ENCODE measurements around the gene G3BP1.

G3BP1 gene

DNA sequence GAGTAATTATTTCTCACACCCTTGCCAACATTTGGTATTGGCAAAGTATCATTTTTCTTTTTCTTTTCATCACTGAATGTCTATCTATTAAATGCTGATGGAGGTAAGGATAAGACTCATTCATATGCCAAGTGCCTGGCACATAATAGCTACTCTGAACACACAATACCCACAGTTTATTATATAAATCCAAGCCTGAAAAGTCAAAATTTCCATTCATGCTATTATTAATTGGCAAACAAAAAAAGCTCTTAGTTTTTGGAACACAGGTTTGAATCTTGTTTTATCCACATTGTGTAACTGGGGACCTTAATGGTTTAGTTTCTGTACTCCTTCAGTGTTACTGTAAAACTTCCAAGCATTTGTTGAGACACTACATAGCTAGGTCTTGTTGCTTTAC, 7.0 kb upstream of the G3BP1 start:
- Histone ChIP-seq H4K20me1 (ENCODE audit: control insufficient read depth, insufficient read depth, low read depth, low read length) (no peaks in the 10 kb centered on the region), H3K36me3 (ENCODE audit: control insufficient read depth, low read length) (no peaks in the 10 kb centered on the region), H3K79me2 (ENCODE audit: control insufficient read depth, low read length) (peaks cover 6% of the 10 kb centered on the region), H3F3A (ENCODE audit: control insufficient read depth, insufficient read depth) (0 out of 2 replicates have a peak, but pooled peaks cover 3% of the 10 kb centered on the region), H3K4me3 (ENCODE audit: low read length) (no peak overlapping the region), H3K9me3 (ENCODE audit: control insufficient read depth, insufficient read depth, low read length) (no peaks in the 10 kb centered on the region), H3K27me3 (ENCODE audit: control insufficient read depth, low read length) (no peaks in the 10 kb centered on the region), H3K27ac (ENCODE audit: low read depth, low read length) (no peak overlapping the region), H3K4me1 (ENCODE audit: control insufficient read depth, low read length) (peaks cover 4% of the 10 kb centered on the region), H3K9me2 (replicated peaks; ENCODE audit: control insufficient read depth, low read length) (no peaks in the 10 kb centered on the region), H3K4me2 (ENCODE audit: low read length) (no peak overlapping the region)
- TF ChIP-seq, protein P1, sequence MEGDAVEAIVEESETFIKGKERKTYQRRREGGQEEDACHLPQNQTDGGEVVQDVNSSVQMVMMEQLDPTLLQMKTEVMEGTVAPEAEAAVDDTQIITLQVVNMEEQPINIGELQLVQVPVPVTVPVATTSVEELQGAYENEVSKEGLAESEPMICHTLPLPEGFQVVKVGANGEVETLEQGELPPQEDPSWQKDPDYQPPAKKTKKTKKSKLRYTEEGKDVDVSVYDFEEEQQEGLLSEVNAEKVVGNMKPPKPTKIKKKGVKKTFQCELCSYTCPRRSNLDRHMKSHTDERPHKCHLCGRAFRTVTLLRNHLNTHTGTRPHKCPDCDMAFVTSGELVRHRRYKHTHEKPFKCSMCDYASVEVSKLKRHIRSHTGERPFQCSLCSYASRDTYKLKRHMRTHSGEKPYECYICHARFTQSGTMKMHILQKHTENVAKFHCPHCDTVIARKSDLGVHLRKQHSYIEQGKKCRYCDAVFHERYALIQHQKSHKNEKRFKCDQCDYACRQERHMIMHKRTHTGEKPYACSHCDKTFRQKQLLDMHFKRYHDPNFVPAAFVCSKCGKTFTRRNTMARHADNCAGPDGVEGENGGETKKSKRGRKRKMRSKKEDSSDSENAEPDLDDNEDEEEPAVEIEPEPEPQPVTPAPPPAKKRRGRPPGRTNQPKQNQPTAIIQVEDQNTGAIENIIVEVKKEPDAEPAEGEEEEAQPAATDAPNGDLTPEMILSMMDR (IDR thresholded peaks at IDR 0.05; ENCODE audit: low read depth, low read length, poor library complexity, severe bottlenecking), result no peak

DNA sequence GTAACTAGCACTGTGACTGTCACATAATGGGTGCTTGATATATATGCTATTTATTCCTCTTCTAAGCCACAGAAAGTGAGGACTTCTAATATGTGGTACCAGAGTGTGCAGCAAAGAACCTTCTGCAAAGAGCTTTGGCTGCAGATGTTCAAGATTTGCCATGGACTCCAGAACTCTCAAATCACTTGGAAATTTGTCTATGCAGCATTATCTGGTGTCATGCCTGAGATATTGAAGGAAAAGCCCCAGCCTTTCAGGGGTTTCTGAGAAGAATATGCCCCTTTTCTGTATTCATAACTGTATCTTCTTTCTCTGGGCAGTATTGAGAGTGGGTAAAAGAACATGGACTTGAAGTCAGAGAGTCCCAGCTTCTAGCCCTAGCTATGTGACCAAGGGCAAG, 4.8 kb upstream of the G3BP1 start:
- no peaks in the 10 kb centered on the region for H3K9me3 ChIP-seq (ENCODE audit: control insufficient read depth, insufficient read depth, low read length)
- H3K9me2 ChIP-seq (replicated peaks; ENCODE audit: control insufficient read depth, low read length), result no peaks in the 10 kb centered on the region
- no peak overlapping the region for H3K27ac ChIP-seq (ENCODE audit: low read depth, low read length)
- no peak overlapping the region for H3K4me3 ChIP-seq (ENCODE audit: low read length)
- TF ChIP-seq, protein P1 (IDR thresholded peaks at IDR 0.05; ENCODE audit: low read depth, low read length, poor library complexity, severe bottlenecking), result no peak
- no peak for TF ChIP-seq EZH2phosphoT487 (IDR thresholded peaks at IDR 0.05; ENCODE audit: borderline replicate concordance, low read length)
- no peaks in the 10 kb centered on the region for H3K27me3 ChIP-seq (ENCODE audit: control insufficient read depth, low read length)
- H3K4me2 ChIP-seq (ENCODE audit: low read length), result no peak overlapping the region
- 0 out of 2 replicates have a peak, but pooled peaks cover 3% of the 10 kb centered on the region for H3F3A ChIP-seq (ENCODE audit: control insufficient read depth, insufficient read depth)
- no peaks in the 10 kb centered on the region for H4K20me1 ChIP-seq (ENCODE audit: control insufficient read depth, insufficient read depth, low read depth, low read length)
- H3K36me3 ChIP-seq (ENCODE audit: control insufficient read depth, low read length), result no peaks in the 10 kb centered on the region
- H3K79me2 ChIP-seq (ENCODE audit: control insufficient read depth, low read length), result peaks cover 17% of the 10 kb centered on the region
- H3K4me1 ChIP-seq (ENCODE audit: control insufficient read depth, low read length), result peaks cover 15% of the 10 kb centered on the region

DNA sequence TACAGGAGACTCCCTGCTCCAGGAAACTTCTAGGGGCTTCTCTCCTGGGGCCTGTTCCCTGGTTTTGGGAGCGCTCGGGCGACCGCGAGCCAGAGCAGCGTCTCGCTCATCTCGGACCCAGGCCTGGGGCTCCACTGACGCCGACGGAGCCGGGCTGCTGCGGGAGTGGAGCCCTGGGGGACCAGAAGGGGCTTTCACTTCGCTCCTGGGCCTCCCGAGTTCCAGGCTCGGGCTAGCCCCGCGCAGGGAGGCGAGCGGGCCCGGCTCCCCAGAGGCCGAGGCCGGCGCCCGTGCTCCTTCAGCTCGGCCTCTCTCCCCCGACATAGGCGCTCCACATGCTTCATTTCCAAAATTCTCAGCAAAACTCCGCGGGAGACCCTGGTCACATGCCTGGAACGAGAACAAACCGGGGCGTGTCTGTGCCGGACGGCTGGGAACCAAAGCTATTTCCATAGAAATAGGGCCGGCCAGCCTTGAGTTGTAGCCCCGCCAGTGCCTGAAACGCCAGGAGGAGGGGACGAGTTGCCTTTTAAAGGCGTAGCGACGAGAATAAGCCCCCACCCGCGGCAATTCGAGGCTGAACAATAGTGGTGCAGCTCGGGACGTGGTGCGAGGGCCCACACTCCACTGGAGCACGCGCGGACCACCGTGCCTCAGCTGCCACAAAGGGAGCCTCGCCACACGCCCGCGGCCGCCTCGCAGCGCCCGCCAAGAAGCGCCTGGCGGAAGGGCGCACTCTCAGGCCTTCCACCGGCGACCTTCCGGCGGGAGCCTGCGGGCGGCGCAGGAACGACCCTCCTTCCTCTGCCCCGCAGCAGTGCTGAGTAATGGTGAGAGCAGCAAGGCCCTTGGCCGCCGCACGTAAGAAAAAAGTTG, 1.1 kb upstream of the G3BP1 start:
- Histone ChIP-seq H3K27me3 (ENCODE audit: control insufficient read depth, low read length) (no peaks in the 10 kb centered on the region), H3K36me3 (ENCODE audit: control insufficient read depth, low read length) (peaks cover 35% of the 10 kb centered on the region), H3K4me3 (ENCODE audit: low read length) (peak overlapping the region; percentile 69), H3K9me3 (ENCODE audit: control insufficient read depth, insufficient read depth, low read length) (no peaks in the 10 kb centered on the region), H3K79me2 (ENCODE audit: control insufficient read depth, low read length) (peaks cover 53% of the 10 kb centered on the region), H3K4me2 (ENCODE audit: low read length) (peak overlapping the region; percentile 72), H3K27ac (ENCODE audit: low read depth, low read length) (peak overlapping the region; percentile 81), H3K9me2 (replicated peaks; ENCODE audit: control insufficient read depth, low read length) (no peaks in the 10 kb centered on the region), H3F3A (ENCODE audit: control insufficient read depth, insufficient read depth) (0 out of 2 replicates have a peak, but pooled peaks cover 3% of the 10 kb centered on the region), H3K4me1 (ENCODE audit: control insufficient read depth, low read length) (peaks cover 32% of the 10 kb centered on the region), H4K20me1 (ENCODE audit: control insufficient read depth, insufficient read depth, low read depth, low read length) (peaks cover 34% of the 10 kb centered on the region)
- no peak for TF ChIP-seq EZH2phosphoT487 (IDR thresholded peaks at IDR 0.05; ENCODE audit: borderline replicate concordance, low read length)
- TF ChIP-seq, protein P1 (IDR thresholded peaks at IDR 0.05; ENCODE audit: low read depth, low read length, poor library complexity, severe bottlenecking), result peak; percentile 42

Data from DOHH2 (cell line).